Activated T-helper 9 cell treated with anti-CD3 and anti-CD28 coated beads, Interleukin-2, amount 50 U/mL, for 16 hours (primary cell): ENCODE measurements around the gene ARMC7.
"Not testable (repeated sequence)": the region's sequence is repeated elsewhere in the genome, so short reads cannot be mapped to it uniquely, and the experiment has no call there.

Source experiments
- DNase-seq: peaks from one replicate; pipeline ENCODE4 v3.0.0-alpha.2; 2020; ENCODE audit warnings: low read depth

Gene ARMC7

DNA sequence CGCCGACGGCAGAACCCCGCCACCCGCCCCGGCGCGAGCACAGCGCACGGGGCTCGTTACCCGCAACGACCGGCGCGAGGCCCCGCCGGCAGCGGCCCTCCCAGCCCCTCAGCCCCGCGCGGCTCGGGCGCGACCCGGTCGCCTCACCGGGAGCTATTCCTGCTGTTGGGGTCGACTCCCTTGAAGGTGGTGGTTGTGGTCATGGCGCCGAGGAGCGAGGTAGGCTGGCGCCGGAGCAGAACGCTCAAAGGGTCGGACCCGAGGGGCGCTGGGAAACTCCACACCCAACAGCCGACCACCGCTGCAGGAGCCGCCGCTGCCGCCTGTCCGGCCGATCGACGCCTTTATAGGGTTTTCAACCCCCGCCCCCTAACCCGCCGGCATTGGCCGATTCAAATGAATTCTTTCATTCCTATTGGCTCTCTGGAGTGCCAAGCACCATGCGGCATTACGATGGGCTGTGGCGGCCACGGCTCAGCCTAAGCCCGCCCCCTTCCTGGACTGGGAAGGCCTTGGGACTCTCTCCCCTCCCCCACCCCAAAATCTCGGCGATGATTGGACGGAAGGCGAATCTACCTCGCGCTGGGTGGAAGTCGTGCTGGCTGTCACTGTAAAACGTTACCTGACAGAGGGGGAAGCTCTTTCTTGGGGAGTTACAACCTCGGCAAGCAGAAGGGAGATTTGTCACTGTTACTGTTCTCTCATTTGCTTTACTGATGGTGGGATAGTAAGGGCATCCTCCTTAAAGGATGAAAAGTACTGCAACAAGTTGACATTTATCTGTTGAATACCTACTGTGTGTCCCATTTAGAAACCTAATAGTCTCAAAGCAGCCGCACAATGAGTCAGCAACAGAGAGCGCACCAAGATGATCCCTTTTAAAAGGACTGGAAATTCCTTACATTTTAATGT, 44.7 kb downstream of the ARMC7 start, which contains the start of gene JPT1:
TSS of gene JPT1 (minus strand) at position 318 of the 912 bp plus-strand sequence. CDS start at position 203, 115 bp downstream.
- DNase-seq = peak; percentile 96

DNA sequence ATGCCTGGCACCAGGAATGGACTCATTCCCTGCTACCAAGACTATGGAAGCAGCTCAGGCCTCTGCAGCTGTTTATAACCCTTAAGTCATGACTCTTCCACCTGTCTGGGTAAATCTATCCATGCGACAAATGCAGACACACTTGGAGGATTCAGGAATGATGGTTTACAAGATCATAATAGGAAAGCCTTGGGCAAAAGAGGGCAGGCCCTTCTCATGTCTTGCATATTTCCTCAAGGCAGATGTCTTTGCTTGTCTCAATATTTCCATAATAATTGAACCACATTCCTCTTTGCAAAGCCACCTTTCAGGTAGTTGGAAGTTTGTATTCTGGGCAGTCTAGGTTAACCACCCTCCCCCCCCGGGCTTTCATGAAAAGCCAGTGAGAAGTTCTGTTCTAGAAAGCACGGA, 45.4 kb downstream of the ARMC7 start:
- DNase-seq = no peak

DNA sequence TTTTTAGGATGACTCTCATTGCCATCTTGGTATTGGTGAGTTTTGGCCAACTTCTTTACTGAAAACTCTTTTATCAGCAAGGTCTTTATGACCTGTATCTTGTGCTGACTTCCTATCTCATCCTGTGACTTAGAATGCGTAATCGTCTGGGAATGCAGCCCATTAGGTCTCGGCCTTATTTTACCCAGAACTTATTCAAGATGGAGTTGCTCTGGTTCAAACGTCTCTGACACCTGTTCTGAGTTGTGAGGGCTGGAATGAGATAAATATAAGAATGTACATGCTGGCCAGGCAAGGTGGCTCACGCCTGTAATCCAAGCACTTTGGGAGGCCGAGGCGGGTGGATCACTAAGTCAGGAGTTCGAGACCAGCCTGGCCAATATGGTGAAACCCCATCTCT, 48.7 kb downstream of the ARMC7 start:
- not testable (repeated sequence) for DNase-seq

DNA sequence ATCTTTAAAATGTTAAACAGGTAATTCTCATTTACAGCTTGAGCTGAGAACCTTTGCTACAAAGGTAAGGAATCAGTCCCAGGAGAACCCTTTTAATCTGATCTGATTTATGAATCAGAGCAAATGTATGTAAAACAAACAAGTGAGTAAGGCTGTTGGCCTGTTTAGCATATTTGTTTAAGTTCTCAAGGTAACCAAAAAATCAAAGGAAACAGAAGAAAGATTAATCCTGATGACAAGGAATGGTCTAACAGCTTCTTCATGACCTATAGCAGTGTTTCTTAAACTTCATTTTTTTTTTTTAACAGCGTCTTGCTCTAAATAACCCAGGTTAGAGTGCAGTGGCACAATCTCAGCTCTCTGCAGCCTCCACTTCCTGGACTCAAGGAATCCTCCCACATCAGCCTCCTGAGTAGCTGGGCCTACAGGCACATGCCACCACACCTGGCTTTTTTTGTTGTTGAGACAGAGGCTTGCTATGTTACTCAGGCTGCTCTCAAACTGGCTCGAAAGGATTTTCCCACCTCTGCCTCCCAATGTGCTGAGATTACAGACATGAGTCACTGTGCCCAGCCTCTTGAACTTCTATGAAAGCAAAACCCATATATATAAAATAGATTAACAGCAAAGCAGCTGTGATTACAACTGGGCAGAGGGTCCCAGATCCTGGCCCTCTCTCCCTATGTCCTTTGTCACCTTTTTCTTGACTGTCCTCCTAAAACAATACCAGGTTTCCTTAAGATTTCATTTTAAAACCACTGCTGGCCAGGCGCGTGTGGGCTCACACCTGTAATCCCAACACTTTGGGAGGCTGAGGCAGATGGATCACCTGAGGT, 49.6 kb downstream of the ARMC7 start:
- no peak for DNase-seq

DNA sequence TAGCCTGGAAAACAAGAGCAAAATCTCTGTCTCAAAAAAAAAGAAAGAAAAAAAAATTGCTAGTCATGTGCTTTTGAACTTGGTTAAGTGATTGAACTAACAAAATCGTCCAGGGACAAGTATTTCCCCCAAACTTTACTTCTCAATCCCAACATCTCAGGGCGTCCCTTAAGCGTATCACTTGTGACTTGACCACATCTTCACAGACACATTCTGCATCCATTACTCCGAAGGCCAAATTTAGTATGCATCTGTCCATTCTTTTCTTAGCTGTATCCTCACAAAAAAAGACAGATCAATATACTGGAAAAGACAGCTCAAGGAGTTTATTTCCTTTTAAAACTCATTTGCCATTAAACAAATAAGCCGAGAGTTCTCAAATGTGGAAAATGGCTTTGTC, 50.4 kb downstream of the ARMC7 start:
- no peak for DNase-seq

DNA sequence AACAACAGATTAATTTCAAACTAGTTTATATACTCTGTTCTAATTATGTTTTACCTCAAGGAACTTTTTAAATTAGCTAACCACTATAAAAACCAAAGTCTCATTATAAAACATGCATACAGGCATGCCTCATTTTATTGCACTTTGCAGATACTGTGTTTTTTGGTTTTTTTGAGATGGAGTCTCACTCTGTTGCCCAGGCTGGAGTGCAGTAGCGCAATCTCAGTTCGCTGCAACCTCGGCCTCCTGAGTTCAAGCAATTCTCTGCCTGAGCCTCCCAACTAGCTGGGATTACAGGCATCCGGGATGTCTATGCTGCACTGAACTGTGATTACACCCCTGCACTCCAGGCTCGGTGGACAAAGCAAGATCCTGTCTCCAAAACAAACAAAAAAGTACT, 53.3 kb downstream of the ARMC7 start:
- no peak for DNase-seq

DNA sequence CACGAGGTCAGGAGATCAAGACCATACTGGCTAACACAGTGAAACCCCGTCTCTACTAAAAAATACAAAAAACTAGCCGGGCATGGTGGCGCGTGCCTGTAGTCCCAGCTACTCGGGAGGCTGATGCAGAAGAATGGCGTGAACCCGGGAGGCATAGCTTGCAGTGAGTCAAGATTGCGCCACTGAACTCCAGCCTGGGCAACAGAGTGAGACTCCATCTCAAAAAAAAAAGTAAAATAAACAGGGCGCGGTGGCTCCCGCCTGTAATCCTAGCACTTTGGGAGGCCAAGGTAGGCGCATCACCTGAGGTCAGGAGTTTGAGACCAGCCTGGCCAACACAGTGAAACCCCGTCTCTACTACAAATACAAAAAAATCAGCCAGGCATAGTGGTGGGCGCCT, 54.8 kb downstream of the ARMC7 start:
- DNase-seq = not testable (repeated sequence)

DNA sequence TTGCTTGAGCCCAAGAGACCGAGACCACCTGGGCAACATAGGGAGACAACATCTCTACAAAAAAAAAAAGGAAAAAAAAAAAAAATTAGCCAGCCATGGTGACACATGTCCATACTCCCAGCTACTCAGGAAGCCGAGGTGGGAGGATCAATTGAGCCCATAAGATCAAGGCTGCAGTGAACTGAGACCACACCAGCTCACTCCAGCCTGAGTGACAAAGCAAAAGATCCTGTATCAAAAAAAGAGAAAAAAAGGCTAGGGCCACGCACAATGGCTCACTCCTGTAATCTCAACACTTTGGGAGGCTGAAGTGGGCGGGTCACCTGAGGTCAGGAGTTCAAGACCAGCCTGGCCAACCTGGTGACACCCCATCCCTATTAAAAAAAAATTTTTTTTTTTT, 59.2 kb downstream of the ARMC7 start:
- DNase-seq = no peak

DNA sequence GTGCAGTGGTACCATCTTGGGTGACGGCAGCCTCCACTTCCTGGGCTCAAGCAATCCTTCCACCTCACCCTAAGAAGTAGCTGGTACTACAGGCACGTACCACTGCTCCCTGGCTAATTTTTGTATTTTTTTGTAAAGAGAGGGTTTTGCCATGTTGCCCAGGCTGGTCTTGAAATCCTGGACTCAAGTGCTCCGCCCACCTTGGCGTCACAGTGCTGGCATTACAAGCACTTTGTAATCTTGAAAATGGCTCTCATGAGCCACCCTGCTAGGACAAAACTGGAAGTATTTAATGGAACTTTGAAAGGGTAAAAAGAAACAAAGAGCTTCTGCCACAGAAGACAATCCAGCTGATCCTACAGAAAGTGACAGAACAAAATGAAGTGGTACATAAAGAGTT, 63.8 kb downstream of the ARMC7 start:
- no peak for DNase-seq

DNA sequence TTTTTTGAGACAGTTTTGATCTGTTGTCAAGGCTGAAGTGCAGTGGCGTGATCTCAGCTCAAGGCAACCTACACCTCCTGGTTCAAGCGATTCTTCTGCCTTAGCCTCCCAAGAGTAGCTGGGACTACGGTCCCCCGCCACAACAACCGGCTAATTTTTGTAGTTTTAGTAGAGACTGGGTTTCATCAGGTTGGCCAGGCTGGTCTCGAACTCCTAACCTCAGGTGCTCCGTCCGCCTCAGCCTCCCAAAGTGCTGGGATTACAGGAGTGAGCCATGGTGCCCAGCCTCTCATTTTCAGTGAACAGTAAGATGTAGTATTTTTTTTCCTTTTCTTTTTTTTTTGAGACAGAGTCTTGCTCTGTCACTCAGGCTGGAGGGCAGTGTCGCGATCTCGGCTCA, 65.2 kb downstream of the ARMC7 start:
- no peak for DNase-seq

DNA sequence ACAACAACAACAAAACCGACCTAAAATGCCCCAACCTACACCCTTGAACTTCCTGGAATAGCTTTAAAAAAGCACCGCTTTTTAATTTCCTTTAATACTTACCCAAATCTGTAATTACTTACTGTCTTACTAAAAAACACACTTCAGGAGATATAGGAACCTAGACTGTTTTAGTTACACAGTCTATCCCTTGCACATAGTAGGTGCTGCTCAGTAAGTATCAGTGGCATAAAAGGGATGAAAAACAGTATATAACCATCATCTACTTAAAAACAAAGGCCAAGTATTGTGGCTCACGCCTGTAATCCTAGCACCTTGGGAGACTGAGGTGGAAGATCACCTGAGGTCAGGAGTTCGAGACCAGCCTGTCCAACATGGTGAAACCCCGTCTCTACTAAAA, 66.9 kb downstream of the ARMC7 start:
- no peak for DNase-seq

DNA sequence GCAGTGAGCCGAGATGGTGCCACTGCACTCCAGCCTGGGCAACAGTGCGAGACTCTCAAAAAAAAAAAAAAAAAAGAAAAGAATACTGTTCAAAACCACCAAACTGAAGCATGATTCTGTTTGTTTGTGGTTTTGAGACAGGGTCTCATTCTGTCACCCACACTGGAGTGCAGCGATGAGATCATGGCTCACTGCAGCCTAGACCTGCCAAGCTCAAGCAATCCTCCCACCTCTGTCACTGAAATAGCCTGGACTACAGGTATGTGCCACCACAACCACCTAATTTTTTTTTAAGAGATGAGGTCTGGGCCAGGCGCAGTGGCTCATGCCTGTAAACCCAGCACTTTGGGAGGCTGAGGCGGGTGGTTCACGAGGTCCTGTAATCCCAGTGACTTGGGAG, 68.7 kb downstream of the ARMC7 start:
- no peak for DNase-seq
